Pulmonary artery endothelial cell (primary cell): ENCODE results near the gene CASZ1. TPM values are rescaled to one million over a fixed set of nuclear protein-coding genes. Genes with fewer than 3 reads are reported as not detected.

Experiments used
- DNase-seq: peaks from one replicate; pipeline ENCODE4 v3.0.0-alpha.2; 2011; ENCODE audit warnings: low read depth, low spot score
- total RNA-seq: library from RNA; depleted of rRNA; stranded (reverse); fragments of >200 nt; gene quantifications from 2 replicates; pipeline ENCODE4 v1.2.3, GENCODE V29; 2014

CASZ1 gene
- total RNA-seq, 1 donor from 2014 or later: 0.99 TPM

GRCh38 chr1:10602936-10603335 lies 193.5 kb downstream of the CASZ1 start:
- DNase-seq: no peak

DNA sequence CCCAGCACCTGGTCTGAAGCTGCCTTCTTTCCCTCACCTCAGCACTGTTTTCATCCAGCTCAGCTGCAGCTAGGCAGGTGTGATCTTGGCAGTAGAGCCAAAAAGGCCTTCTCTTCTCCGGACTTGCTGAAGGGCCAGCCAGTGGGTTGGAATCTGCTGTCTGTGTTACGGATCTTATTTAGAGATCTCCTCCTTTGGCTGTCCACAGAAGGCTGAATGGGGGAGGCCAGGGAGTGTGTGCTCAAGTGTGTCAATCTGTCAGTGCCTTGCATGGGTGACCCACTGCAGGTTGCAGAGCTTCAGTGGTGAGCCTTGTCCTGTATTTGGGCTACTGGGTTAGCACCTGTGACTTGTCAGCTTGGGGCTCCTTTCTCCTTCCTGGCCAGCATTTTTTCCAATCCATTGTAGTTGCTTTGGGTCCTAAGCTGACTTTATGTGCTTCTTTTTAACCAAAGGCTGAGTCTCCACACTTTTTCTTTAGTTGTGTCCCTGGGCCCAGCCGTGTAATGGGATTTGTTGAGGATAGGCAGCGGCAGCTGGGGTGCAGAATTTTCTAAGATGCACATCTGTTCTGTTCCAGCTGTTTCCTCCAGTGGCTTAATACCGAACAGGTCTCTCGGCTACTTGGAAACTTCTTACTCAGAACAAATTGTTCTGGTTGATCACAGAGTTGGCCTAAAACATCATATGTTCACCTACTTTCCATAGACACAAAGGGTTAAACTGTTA lies 194.9 kb downstream of the CASZ1 start:
- no peak for DNase-seq

DNA sequence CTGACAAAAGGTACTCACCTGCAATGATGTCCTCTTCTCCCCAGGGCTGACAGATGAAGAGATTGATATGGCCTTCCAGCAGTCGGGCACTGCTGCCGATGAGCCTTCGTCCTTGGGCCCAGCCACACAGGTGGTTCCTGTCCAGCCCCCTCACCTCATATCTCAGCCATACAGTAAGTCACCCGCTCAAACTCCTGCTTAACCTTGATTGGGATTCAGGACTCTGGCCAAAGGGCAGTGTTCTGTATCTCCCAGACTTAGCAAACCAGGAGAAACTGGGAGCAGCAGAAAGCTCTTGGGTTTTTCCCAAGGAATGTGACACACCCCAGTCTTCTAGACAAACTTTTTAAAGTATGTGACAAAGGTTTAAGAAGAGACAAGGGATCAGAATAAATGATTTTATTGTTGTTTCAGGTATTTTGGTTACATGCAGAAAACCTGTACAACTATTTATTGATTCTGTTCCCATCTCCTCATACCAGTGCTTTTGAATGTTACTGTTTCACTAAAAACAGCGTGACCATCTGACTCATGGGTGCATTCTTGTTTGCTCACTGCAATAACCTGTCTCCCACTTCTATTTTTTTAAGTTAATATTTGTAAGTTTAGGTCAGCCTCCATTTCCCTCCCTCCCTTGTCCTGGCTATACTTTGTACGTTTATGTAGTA lies 197.1 kb downstream of the CASZ1 start:
- no peak for DNase-seq

GRCh38 chr1:10598389-10598702 lies 198.1 kb downstream of the CASZ1 start:
- DNase-seq: no peak

GRCh38 chr1:10597492-10598388 lies 198.7 kb downstream of the CASZ1 start:
- DNase-seq: no peak

GRCh38 chr1:10596780-10597179 lies 199.7 kb downstream of the CASZ1 start:
- no peak for DNase-seq

DNA sequence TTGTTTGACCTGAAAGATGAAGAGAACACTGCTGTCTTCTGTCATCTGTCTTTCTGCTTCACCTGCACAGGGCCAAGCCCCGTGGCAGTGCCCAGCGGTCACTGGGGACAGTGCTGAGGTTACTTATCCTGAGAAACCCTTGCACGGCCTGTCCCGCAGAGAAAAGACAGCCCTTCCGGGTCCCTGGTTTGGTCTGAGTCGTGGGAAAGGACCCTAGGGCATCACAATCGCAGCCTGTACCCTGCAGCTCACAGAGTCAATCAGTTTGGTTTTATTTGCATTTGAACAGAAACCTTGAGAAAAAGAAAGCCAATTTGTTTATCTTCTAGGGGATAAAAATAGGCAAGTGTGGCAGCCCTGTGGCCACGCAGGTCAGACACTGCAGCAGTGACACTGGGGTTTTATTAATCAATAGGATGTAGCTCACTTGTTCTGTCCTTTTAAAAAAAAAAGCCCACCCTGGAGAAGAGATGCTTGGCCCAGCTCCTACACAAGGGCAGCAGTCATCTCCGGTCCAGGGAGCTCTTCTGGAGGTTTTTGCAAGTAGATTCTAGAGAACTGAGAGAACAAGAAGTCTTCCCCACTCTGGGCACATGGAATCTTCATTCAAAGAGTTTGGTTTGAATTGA lies 201.7 kb downstream of the CASZ1 start:
- DNase-seq: no peak

DNA sequence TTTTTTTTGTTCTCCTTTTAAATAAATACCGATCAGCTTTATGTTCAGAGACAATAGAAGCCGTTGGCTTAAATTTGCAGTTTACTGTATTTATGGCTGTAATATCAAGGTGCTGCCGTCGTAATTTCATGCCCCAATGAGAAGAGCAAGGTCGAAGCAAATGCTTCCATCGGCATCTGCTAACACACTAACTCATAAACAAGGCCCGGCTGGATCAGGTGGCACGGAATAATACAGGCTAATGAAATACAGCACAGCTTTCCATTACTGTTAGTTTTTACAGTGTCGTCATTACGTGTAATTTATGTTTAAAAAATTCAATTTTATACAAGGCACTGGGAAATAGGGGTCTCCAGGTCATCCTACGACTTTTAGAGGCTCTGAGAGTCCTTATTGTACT lies 202.7 kb downstream of the CASZ1 start:
- DNase-seq: no peak

GRCh38 chr1:10592373-10592772 lies 204.1 kb downstream of the CASZ1 start:
- no peak for DNase-seq

- no peak for DNase-seq
Measured at GRCh38 chr1:10591010-10591409, 205.4 kb downstream of the CASZ1 start.

DNA sequence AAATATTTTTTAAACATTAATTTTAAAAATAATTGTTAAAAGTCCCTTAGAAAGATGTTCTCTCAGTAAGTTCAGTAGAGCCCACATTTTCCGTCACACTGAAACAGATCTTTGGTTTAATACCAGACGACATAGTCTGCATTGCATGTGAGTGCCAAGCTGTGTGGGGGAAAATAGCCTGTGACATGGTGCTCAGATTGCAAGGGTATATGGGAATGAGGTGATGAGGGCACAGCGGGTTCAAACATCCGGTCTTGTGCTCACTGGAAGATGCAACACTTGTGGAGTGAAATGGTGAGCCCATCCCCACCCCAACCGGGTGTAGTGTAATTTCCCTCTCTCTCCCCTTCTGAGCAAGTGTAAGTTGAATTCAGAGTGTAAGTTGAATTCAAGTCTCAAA lies 207.4 kb downstream of the CASZ1 start:
- DNase-seq: no peak

GRCh38 chr1:10588640-10589039 lies 207.8 kb downstream of the CASZ1 start:
- DNase-seq: no peak

Other genes starting within 250 kb of the CASZ1 start
- 86.8 and 158 TPM in 2 replicates for gene TARDBP, start 216.0 kb upstream of the CASZ1 start, total RNA-seq